Esophagus squamous epithelium (tissue), 4 donors: Measurements from ENCODE around the gene PRKCB.

ENCODE experiments used
- POLR2A ChIP-seq, 4 donors: fragments of 450-650 bp; IDR thresholded peaks; one replicate each; pipeline ENCODE4 v1.6.1; 2017; ENCODE audit warnings: antibody characterized with exemption in 4 of 4, mild to moderate bottlenecking in 4 of 4, moderate library complexity in 3 of 4
- TF ChIP-seq, protein P1 (sequence below), 6 experiments: fragments of 450-650 bp in 4 of 6; fragments of 200-600 bp in 2 of 6; sonication (generic) in 2 of 6; IDR thresholded peaks; one replicate each; pipeline ENCODE4 v1.5.1; 2016 to 2019; ENCODE audit warnings: antibody characterized with exemption in 6 of 6, mild to moderate bottlenecking in 4 of 6, moderate library complexity in 4 of 6

GRCh38 chr16:23990507-23990906 lies 154.7 kb downstream of the PRKCB start:
- TF ChIP-seq, protein P1, sequence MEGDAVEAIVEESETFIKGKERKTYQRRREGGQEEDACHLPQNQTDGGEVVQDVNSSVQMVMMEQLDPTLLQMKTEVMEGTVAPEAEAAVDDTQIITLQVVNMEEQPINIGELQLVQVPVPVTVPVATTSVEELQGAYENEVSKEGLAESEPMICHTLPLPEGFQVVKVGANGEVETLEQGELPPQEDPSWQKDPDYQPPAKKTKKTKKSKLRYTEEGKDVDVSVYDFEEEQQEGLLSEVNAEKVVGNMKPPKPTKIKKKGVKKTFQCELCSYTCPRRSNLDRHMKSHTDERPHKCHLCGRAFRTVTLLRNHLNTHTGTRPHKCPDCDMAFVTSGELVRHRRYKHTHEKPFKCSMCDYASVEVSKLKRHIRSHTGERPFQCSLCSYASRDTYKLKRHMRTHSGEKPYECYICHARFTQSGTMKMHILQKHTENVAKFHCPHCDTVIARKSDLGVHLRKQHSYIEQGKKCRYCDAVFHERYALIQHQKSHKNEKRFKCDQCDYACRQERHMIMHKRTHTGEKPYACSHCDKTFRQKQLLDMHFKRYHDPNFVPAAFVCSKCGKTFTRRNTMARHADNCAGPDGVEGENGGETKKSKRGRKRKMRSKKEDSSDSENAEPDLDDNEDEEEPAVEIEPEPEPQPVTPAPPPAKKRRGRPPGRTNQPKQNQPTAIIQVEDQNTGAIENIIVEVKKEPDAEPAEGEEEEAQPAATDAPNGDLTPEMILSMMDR (IDR thresholded peaks at IDR 0.05), result no peak
- no peak for TF ChIP-seq POLR2A (IDR thresholded peaks at IDR 0.05)
